Measurements from ENCODE around the gene RUVBL1.

The RUVBL1 gene

GRCh38 chr3:128091586-128091985 is 32.0 kb downstream of the RUVBL1 start:
- Histone ChIP-seq H3K4me3 (ENCODE audit: low read depth, low read length) (no peak overlapping the region), H3K36me3 (ENCODE audit: control insufficient read depth, insufficient read depth, low read length) (no peaks in the 10 kb centered on the region)

GRCh38 chr3:128089135-128089534 is 34.5 kb downstream of the RUVBL1 start:
- Histone ChIP-seq H3K27ac (no peak overlapping the region), H3K27me3 (ENCODE audit: control insufficient read depth, insufficient read depth, low read length) (no peaks in the 10 kb centered on the region), H3K9ac (no peak overlapping the region), H3K4me3 (ENCODE audit: low read depth, low read length) (no peak overlapping the region), H3K4me2 (ENCODE audit: low read length) (no peak overlapping the region), H3K9me3 (ENCODE audit: control insufficient read depth, low read length) (no peaks in the 10 kb centered on the region), H3K36me3 (ENCODE audit: control insufficient read depth, insufficient read depth, low read length) (no peaks in the 10 kb centered on the region), H3K79me2 (peaks cover 2% of the 10 kb centered on the region), H2AFZ (no peak overlapping the region), H3K4me1 (peaks cover 25% of the 10 kb centered on the region)
- no peak for TF ChIP-seq CTCF (IDR thresholded peaks at IDR 0.05)

More at GRCh38 chr3:128091586-128091985, 32.0 kb downstream of the RUVBL1 start:
- Histone ChIP-seq H3K27ac (peak overlapping the region; percentile 57), H3K27me3 (ENCODE audit: control insufficient read depth, insufficient read depth, low read length) (no peaks in the 10 kb centered on the region), H2AFZ (peak overlapping the region; percentile 6), H3K9me3 (ENCODE audit: control insufficient read depth, low read length) (no peaks in the 10 kb centered on the region), H3K4me1 (peaks cover 8% of the 10 kb centered on the region), H3K9ac (no peak overlapping the region), H3K79me2 (peaks cover 2% of the 10 kb centered on the region), H3K4me2 (ENCODE audit: low read length) (no peak overlapping the region)
- no peak for TF ChIP-seq CTCF (IDR thresholded peaks at IDR 0.05)

- H3K27ac ChIP-seq, result peak overlapping the region; percentile 90
- H3K9me3 ChIP-seq (ENCODE audit: control insufficient read depth, low read length), result no peaks in the 10 kb centered on the region
- no peak overlapping the region for H3K4me3 ChIP-seq (ENCODE audit: low read depth, low read length)
- no peaks in the 10 kb centered on the region for H3K27me3 ChIP-seq (ENCODE audit: control insufficient read depth, insufficient read depth, low read length)
- no peaks in the 10 kb centered on the region for H3K36me3 ChIP-seq (ENCODE audit: control insufficient read depth, insufficient read depth, low read length)
- peak overlapping the region; percentile 66 for H2AFZ ChIP-seq
- H3K9ac ChIP-seq, result no peak overlapping the region
- peaks cover 35% of the 10 kb centered on the region for H3K4me1 ChIP-seq
- H3K4me2 ChIP-seq (ENCODE audit: low read length), result no peak overlapping the region
- no peak for TF ChIP-seq CTCF (IDR thresholded peaks at IDR 0.05)
- no peaks in the 10 kb centered on the region for H3K79me2 ChIP-seq
These were observed 39.0 kb downstream of the RUVBL1 start for GRCh38 chr3:128084675-128085021.

- Histone ChIP-seq H3K4me2 (ENCODE audit: low read length) (no peak overlapping the region), H3K27me3 (ENCODE audit: control insufficient read depth, insufficient read depth, low read length) (no peaks in the 10 kb centered on the region), H3K36me3 (ENCODE audit: control insufficient read depth, insufficient read depth, low read length) (no peaks in the 10 kb centered on the region), H3K4me1 (peaks cover 35% of the 10 kb centered on the region), H2AFZ (peak overlapping the region; percentile 66), H3K9ac (no peak overlapping the region), H3K4me3 (ENCODE audit: low read depth, low read length) (no peak overlapping the region), H3K27ac (peak overlapping the region; percentile 90), H3K9me3 (ENCODE audit: control insufficient read depth, low read length) (no peaks in the 10 kb centered on the region), H3K79me2 (no peaks in the 10 kb centered on the region)
- TF ChIP-seq CTCF (IDR thresholded peaks at IDR 0.05), result no peak
These were observed 39.5 kb downstream of the RUVBL1 start for GRCh38 chr3:128083980-128084674.

DNA sequence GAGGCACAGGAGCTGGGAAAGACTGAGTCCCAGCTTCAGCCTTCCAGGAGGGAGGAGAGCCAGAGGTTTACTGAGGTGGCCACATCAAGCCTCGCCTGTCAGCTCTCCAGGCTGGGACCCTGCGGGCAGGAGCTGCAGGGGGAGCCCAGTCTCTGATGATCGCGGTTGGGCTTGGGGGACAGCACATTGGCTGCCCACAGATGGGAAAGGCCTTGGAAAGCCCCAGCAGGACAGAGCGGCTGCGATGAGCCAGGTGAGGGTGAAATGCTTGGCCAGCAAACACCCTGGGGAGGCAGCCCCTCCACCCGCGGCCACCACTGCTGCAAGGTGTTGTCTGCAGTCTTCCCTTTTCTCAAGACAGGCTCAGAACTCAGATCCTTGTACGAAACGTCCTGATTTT is 40.2 kb downstream of the RUVBL1 start:
- no peak for TF ChIP-seq CTCF (IDR thresholded peaks at IDR 0.05)
- H3K9ac ChIP-seq, result no peak overlapping the region
- H3K27me3 ChIP-seq (ENCODE audit: control insufficient read depth, insufficient read depth, low read length), result no peaks in the 10 kb centered on the region
- H3K27ac ChIP-seq, result peak overlapping the region; percentile 90
- H2AFZ ChIP-seq, result peak overlapping the region; percentile 66
- H3K36me3 ChIP-seq (ENCODE audit: control insufficient read depth, insufficient read depth, low read length), result no peaks in the 10 kb centered on the region
- no peaks in the 10 kb centered on the region for H3K9me3 ChIP-seq (ENCODE audit: control insufficient read depth, low read length)
- H3K79me2 ChIP-seq, result no peaks in the 10 kb centered on the region
- H3K4me2 ChIP-seq (ENCODE audit: low read length), result no peak overlapping the region
- peaks cover 35% of the 10 kb centered on the region for H3K4me1 ChIP-seq
- no peak overlapping the region for H3K4me3 ChIP-seq (ENCODE audit: low read depth, low read length)

Measured in parathyroid adenoma (tissue), 2 donors.